Trophoblast cell (in vitro differentiated cells and primary cell): ENCODE measurements around the gene CPEB3.

ENCODE experiments used
- DNase-seq, 2 donors: peaks; one replicate each; pipeline ENCODE4 v3.0.0-alpha.2; 2016
- H2AFZ ChIP-seq: 2 replicates; pipeline ENCODE4 v1.6.1; 2013; ENCODE audit warnings: low read length, moderate library complexity, mild to moderate bottlenecking; ENCODE audit not compliant: insufficient read depth, poor library complexity
- H2AK5ac ChIP-seq: 2 replicates; pipeline ENCODE4 v1.6.1; 2013; ENCODE audit warnings: mild to moderate bottlenecking, low read length
- H2BK120ac ChIP-seq: 2 replicates; pipeline ENCODE4 v1.6.1; 2013; ENCODE audit warnings: low read length, mild to moderate bottlenecking, moderate library complexity; ENCODE audit not compliant: insufficient read depth, poor library complexity
- H2BK12ac ChIP-seq: 2 replicates; pipeline ENCODE4 v1.6.1; 2013; ENCODE audit warnings: mild to moderate bottlenecking, low read length, moderate library complexity
- H2BK5ac ChIP-seq: 2 replicates; pipeline ENCODE4 v1.6.1; 2013; ENCODE audit warnings: low read length, low read depth, moderate library complexity, mild to moderate bottlenecking; ENCODE audit not compliant: poor library complexity
- H3K14ac ChIP-seq: 2 replicates; pipeline ENCODE4 v1.6.1; 2013; ENCODE audit warnings: mild to moderate bottlenecking, low read length
- H3K18ac ChIP-seq: 2 replicates; pipeline ENCODE4 v1.6.1; 2013; ENCODE audit warnings: mild to moderate bottlenecking, low read length
- H3K23ac ChIP-seq: 2 replicates; pipeline ENCODE4 v1.6.1; 2013; ENCODE audit warnings: low read length
- H3K27ac ChIP-seq: 2 replicates; pipeline ENCODE4 v1.5.1; 2013; ENCODE audit warnings: low read depth, mild to moderate bottlenecking, inconsistent platforms, low read length, moderate library complexity
- H3K27me3 ChIP-seq: 2 replicates; pipeline ENCODE4 v1.6.1; 2013; ENCODE audit warnings: inconsistent platforms, mild to moderate bottlenecking, low read length, moderate library complexity; ENCODE audit not compliant: insufficient read depth
- H3K36me3 ChIP-seq, 2 experiments: 1 replicate in 1 of 2; 2 replicates in 1 of 2; pipeline ENCODE4 v1.6.1; 2013; ENCODE audit warnings: low read length in 2 of 2, mild to moderate bottlenecking in 2 of 2, moderate library complexity in 1 of 2; ENCODE audit not compliant: insufficient read depth in 2 of 2, control insufficient read depth in 1 of 2
- H3K4ac ChIP-seq: 2 replicates; pipeline ENCODE4 v1.6.1; 2013; ENCODE audit warnings: low read depth, mild to moderate bottlenecking, low read length, moderate library complexity
- H3K4me1 ChIP-seq, 2 experiments: 1 replicate in 1 of 2; 2 replicates in 1 of 2; pipeline ENCODE4 v1.6.1; 2013; ENCODE audit warnings: low read length in 2 of 2, mild to moderate bottlenecking in 2 of 2, moderate library complexity in 1 of 2; ENCODE audit not compliant: insufficient read depth in 2 of 2, control insufficient read depth in 1 of 2
- H3K4me2 ChIP-seq: 2 replicates; pipeline ENCODE4 v1.6.1; 2013; ENCODE audit warnings: inconsistent platforms, mild to moderate bottlenecking, low read length, moderate library complexity
- H3K4me3 ChIP-seq: 2 replicates; pipeline ENCODE4 v1.5.1; 2013; ENCODE audit warnings: mild to moderate bottlenecking, low read depth, low read length, inconsistent platforms
- H3K79me1 ChIP-seq: one replicate; pipeline ENCODE4 v1.6.1; 2013; ENCODE audit warnings: low read length
- H3K79me2 ChIP-seq: 2 replicates; pipeline ENCODE4 v1.6.1; 2013; ENCODE audit warnings: low read length, mild to moderate bottlenecking; ENCODE audit not compliant: control insufficient read depth, insufficient read depth, poor library complexity
- H3K9ac ChIP-seq: 2 replicates; pipeline ENCODE4 v1.6.1; 2013; ENCODE audit warnings: mild to moderate bottlenecking, low read length
- H3K9me3 ChIP-seq: 2 replicates; pipeline ENCODE4 v1.6.1; 2013; ENCODE audit warnings: low read depth, mild to moderate bottlenecking, control low read depth, inconsistent platforms, low read length; ENCODE audit not compliant: insufficient read depth
- H4K12ac ChIP-seq: 2 replicates; pipeline ENCODE4 v1.6.1; 2013; ENCODE audit warnings: low read depth, mild to moderate bottlenecking, low read length, moderate library complexity
- H4K8ac ChIP-seq: 2 replicates; pipeline ENCODE4 v1.6.1; 2013; ENCODE audit warnings: low read depth, mild to moderate bottlenecking, low read length, moderate library complexity
- H4K91ac ChIP-seq: one replicate; pipeline ENCODE4 v1.6.1; 2013; ENCODE audit warnings: low read depth, mild to moderate bottlenecking, low read length, moderate library complexity
- WGBS: extraction: QIAGEN DNeasy Blood & Tissue Kit; methylation state at CpG from one replicate; pipeline ENCODE4 v1.1.7; 2013; ENCODE audit warnings: missing lambda C conversion rate; ENCODE audit not compliant: insufficient read length, insufficient coverage; ENCODE audit errors: extremely low coverage; 5-methylcytosine and 5-hydroxymethylcytosine counted together

CPEB3 gene

GRCh38 chr10:92323079-92323478, 32.2 kb upstream of the CPEB3 start:
- H3K27me3 ChIP-seq: no peaks in the 10 kb centered on the region
- no peak overlapping the region for H2BK5ac ChIP-seq
- H3K36me3 ChIP-seq: peaks cover 2 to 4% of the 10 kb centered on the region in 2 experiments
- no peak overlapping the region for H4K8ac ChIP-seq
- H2BK12ac ChIP-seq: no peak overlapping the region
- DNase-seq: no peak
- no peak overlapping the region for H2AFZ ChIP-seq
- no peak overlapping the region for H3K4me3 ChIP-seq
- H3K79me1 ChIP-seq: no peaks in the 10 kb centered on the region
- no peak overlapping the region for H4K12ac ChIP-seq
- H3K18ac ChIP-seq: no peak overlapping the region
- no peak overlapping the region for H4K91ac ChIP-seq
- H2BK120ac ChIP-seq: no peak overlapping the region
- WGBS: no CpG with 5 or more reads among the region's 2 CpGs
- H3K4me2 ChIP-seq: no peak overlapping the region
- no peaks in the 10 kb centered on the region for H3K4me1 ChIP-seq
- no peak overlapping the region for H3K9ac ChIP-seq
- no peak overlapping the region for H2AK5ac ChIP-seq
- no peak overlapping the region for H3K27ac ChIP-seq
- no peak overlapping the region for H3K14ac ChIP-seq
- no peaks in the 10 kb centered on the region for H3K79me2 ChIP-seq
- H3K9me3 ChIP-seq: no peaks in the 10 kb centered on the region
- no peak overlapping the region for H3K4ac ChIP-seq
- no peak overlapping the region for H3K23ac ChIP-seq

GRCh38 chr10:92316610-92317009, 25.7 kb upstream of the CPEB3 start:
- H3K4ac ChIP-seq: no peak overlapping the region
- no peaks in the 10 kb centered on the region for H3K27me3 ChIP-seq
- no peak overlapping the region for H3K4me3 ChIP-seq
- H3K9ac ChIP-seq: no peak overlapping the region
- no peak overlapping the region for H2AK5ac ChIP-seq
- H3K23ac ChIP-seq: no peak overlapping the region
- no peak overlapping the region for H4K8ac ChIP-seq
- no peak overlapping the region for H2BK12ac ChIP-seq
- H3K9me3 ChIP-seq: no peaks in the 10 kb centered on the region
- peaks cover 12 to 15% of the 10 kb centered on the region in 2 experiments for H3K36me3 ChIP-seq
- DNase-seq: no peak
- H4K91ac ChIP-seq: no peak overlapping the region
- no peaks in the 10 kb centered on the region for H3K4me1 ChIP-seq
- H2AFZ ChIP-seq: no peak overlapping the region
- H3K79me1 ChIP-seq: no peaks in the 10 kb centered on the region
- no peak overlapping the region for H3K4me2 ChIP-seq
- H2BK120ac ChIP-seq: no peak overlapping the region
- no peak overlapping the region for H3K27ac ChIP-seq
- no CpG with 5 or more reads among the region's 2 CpGs for WGBS
- H3K14ac ChIP-seq: no peak overlapping the region
- no peak overlapping the region for H3K18ac ChIP-seq
- H3K79me2 ChIP-seq: peaks cover 2% of the 10 kb centered on the region
- H2BK5ac ChIP-seq: no peak overlapping the region
- H4K12ac ChIP-seq: no peak overlapping the region

GRCh38 chr10:92313750-92314149, 22.9 kb upstream of the CPEB3 start:
- Histone ChIP-seq H3K4ac (no peak overlapping the region), H3K4me1 (no peaks in the 10 kb centered on the region), H3K9ac (no peak overlapping the region), H3K4me2 (no peak overlapping the region), H4K8ac (no peak overlapping the region), H2AK5ac (no peak overlapping the region), H3K27ac (no peak overlapping the region), H3K4me3 (no peak overlapping the region), H3K18ac (no peak overlapping the region), H2BK120ac (no peak overlapping the region), H4K91ac (no peak overlapping the region), H2BK5ac (no peak overlapping the region), H3K14ac (no peak overlapping the region), H3K79me2 (peaks cover 2% of the 10 kb centered on the region), H3K9me3 (no peaks in the 10 kb centered on the region), H3K23ac (no peak overlapping the region), H2BK12ac (no peak overlapping the region), H4K12ac (no peak overlapping the region), H3K27me3 (no peaks in the 10 kb centered on the region), H3K36me3 (peaks cover 13 to 15% of the 10 kb centered on the region in 2 experiments), H3K79me1 (no peaks in the 10 kb centered on the region), H2AFZ (no peak overlapping the region)
- no CpG with 5 or more reads among the region's 3 CpGs for WGBS
- no peak for DNase-seq

GRCh38 chr10:92309272-92309671, 18.4 kb upstream of the CPEB3 start:
- no peak overlapping the region for H4K12ac ChIP-seq
- no peak overlapping the region for H3K4ac ChIP-seq
- no peak overlapping the region for H2BK120ac ChIP-seq
- no peak overlapping the region for H2AK5ac ChIP-seq
- no peak overlapping the region for H2BK5ac ChIP-seq
- no peak overlapping the region for H3K4me2 ChIP-seq
- H3K4me1 ChIP-seq: peaks cover 0 to 2% of the 10 kb centered on the region in 2 experiments
- no peak overlapping the region for H2BK12ac ChIP-seq
- no peak overlapping the region for H3K23ac ChIP-seq
- H3K9ac ChIP-seq: no peak overlapping the region
- no peak overlapping the region for H3K4me3 ChIP-seq
- peaks cover 9% of the 10 kb centered on the region in 2 experiments for H3K36me3 ChIP-seq
- H3K14ac ChIP-seq: no peak overlapping the region
- H3K18ac ChIP-seq: no peak overlapping the region
- WGBS: no CpG with 5 or more reads among the region's 1 CpG
- H3K79me2 ChIP-seq: no peaks in the 10 kb centered on the region
- H3K27ac ChIP-seq: no peak overlapping the region
- H4K8ac ChIP-seq: no peak overlapping the region
- no peak for DNase-seq
- no peaks in the 10 kb centered on the region for H3K27me3 ChIP-seq
- H2AFZ ChIP-seq: no peak overlapping the region
- no peaks in the 10 kb centered on the region for H3K9me3 ChIP-seq
- H3K79me1 ChIP-seq: no peaks in the 10 kb centered on the region
- no peak overlapping the region for H4K91ac ChIP-seq
